SIG-M5 treated with dmso at 0.1 percent for 504 hours (cell line): ENCODE data around the gene ZNF385B.
"Not testable (repeated sequence)": the region's sequence is repeated elsewhere in the genome, so short reads cannot be mapped to it uniquely, and the experiment has no call there.

Experiments used
- DNase-seq: peaks from one replicate; lab custom pipeline; 2025; ENCODE audit not compliant: unreplicated experiment; lab: John Stamatoyannopoulos, UW

ZNF385B gene

GRCh38 chr2:179512281-179513035 is 349.0 kb downstream of the ZNF385B start:
- DNase-seq, result no peak

DNA sequence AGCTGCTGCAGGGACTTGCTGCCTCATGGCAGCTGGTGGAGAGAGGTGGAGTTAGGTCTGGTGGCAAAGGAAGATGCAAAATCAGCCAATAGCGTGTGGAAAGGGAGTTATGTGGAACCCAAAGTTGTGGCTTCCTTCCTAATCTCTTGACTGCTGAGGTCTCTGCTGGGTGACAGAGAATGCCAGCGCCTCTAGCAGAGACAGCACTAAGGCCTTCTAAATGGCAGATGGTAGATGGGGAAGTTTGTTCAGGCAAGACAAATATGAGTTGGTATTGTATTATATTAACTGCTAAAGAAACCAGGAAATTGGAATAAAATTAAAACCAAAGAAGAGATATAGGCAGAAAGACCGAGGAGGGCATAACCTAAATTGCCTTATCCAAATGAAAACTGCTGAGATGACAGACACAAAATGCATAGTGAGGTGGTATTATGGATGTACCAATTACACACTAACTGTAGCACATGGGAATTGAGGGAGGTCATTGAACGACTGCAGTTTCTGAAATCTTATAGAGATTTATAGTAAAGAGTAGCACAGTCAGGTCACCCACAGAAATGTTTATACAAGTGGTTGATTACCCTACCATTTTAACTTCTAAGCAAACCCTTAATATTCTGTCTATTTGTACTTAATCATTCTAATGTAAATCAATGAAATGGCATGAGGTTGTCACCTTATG is 350.2 kb downstream of the ZNF385B start:
- no peak for DNase-seq

DNA sequence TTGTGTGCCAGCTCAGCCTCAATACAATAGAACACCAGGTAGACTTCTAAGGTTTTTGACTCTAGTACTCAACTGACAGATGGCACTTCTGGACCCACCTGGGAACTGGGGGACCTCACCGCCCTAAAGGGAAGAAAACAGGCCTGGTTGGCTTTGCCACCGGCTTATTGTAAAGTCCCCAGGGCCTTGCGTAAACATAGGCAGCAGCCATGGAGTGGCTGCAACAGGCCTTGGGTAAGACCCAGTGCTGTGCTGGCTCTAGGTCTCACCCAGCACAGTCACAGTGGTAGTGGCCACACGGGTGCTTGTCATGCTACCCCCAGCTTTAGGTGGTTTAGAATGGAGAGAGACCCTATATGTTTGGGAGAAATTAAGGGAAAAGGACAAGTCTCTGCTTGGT is 366.1 kb downstream of the ZNF385B start:
- no peak for DNase-seq

GRCh38 chr2:179488563-179488962 is 372.8 kb downstream of the ZNF385B start:
- no peak for DNase-seq

- no peak for DNase-seq
These were observed 374.2 kb downstream of the ZNF385B start for GRCh38 chr2:179487010-179487731.

DNA sequence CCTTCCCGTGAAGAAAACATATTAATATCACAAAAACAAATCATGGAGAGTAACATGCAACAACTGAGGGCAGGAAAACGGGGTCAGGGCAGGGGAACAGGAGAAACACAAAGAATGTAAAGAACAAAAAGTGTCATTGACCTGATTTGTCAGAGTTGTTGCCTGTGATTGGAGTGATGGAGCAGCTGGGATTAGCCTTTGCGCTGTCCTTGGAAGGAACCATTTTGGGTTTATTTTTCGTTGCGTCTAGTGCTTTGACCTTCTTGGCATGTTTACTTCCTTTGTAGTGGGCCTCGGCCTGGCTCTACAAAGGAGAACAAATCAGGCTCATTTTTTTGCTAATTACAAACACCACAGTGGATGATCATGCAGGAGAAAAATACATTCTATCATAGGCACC is 378.3 kb downstream of the ZNF385B start:
- no peak for DNase-seq

DNA sequence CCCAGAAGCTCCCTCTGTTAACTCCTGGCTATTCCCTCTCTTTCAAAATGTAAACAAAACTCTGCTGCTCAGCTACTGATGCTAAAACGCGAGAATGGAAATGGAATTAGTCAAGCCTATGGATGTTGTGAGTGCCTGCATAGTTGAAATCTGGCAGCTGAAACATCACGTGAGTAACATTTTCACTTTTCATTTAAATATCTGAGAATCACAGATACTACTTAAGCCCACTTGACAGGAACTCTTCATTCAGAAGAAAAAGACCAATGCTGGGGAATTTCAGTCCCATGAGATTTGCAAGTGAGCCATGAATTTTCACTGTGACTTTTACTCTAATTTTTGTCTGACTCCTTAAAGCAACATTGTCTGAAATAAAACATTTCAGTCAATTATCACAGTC is 381.5 kb downstream of the ZNF385B start:
- no peak for DNase-seq

GRCh38 chr2:179478771-179479170 is 382.6 kb downstream of the ZNF385B start:
- no peak for DNase-seq

DNA sequence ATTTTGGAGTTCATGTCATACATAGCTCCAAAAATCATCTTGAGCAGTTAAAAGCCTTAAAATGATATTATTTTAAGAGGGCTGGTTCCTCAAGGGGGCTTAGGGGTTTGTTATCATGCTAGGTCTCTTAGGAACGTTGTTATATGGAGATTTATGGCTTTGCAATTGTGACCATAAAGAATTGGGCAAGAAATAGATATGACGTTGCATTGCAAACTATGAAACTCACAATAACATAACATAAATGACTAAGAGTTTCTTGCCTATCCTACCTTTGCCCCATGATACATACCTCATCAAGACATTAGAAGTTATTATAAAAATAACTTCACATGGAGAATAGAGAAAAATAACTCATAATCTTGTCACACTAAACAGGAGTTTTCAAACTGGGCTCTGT is 390.4 kb downstream of the ZNF385B start:
- no peak for DNase-seq

DNA sequence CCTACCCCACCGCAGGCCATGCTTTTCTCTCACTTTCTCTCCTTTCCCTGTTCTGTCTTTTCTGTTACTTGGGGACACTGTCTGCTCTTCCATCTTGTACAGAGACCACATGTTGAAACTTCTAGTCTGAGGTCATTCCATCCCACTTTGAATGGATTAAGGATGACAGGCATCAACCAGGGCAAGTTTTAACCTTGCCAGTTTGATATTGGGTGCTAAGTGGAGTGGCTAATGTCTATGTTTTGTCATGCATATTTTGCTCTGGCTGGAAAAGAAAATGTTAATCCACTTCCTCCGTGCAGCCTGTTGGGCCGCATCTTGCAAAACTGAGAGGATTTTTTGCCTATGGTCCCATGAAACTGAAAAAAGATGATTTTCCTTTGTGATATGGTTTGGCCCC is 391.3 kb downstream of the ZNF385B start:
- no peak for DNase-seq

- DNase-seq, result no peak
These were observed 393.5 kb downstream of the ZNF385B start for GRCh38 chr2:179467960-179468359.

GRCh38 chr2:179467111-179467510 is 394.3 kb downstream of the ZNF385B start:
- DNase-seq, result no peak

- DNase-seq, result no peak
These were observed 400.0 kb downstream of the ZNF385B start for GRCh38 chr2:179461420-179461819.

- no peak for DNase-seq
These were observed 401.1 kb downstream of the ZNF385B start for GRCh38 chr2:179460181-179460929.

GRCh38 chr2:179458113-179458512 is 403.3 kb downstream of the ZNF385B start:
- not testable (repeated sequence) for DNase-seq

DNA sequence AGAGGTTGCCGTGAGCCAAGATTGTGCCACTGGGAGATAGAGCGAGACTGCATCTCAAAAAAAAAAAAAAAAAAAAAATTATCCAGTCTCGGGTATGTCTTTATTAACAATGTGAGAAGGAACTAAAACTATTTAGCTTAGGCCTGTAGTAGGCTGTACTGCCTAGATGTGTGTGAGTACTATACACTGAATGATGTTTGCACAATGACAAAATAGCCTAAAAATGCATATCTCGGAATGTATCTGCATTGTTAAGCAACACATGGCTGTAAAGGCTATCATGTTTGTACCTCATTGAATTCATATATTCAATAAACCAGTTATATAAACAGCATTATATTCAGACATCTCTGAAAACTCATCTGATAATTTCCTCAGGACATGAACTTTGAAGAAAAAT is 405.6 kb downstream of the ZNF385B start:
- no peak for DNase-seq

GRCh38 chr2:179455172-179455524 is 406.3 kb downstream of the ZNF385B start:
- DNase-seq, result no peak

GRCh38 chr2:179454443-179455171 is 406.8 kb downstream of the ZNF385B start:
- no peak for DNase-seq

- no peak for DNase-seq
These were observed 412.4 kb downstream of the ZNF385B start for GRCh38 chr2:179449010-179449409.

DNA sequence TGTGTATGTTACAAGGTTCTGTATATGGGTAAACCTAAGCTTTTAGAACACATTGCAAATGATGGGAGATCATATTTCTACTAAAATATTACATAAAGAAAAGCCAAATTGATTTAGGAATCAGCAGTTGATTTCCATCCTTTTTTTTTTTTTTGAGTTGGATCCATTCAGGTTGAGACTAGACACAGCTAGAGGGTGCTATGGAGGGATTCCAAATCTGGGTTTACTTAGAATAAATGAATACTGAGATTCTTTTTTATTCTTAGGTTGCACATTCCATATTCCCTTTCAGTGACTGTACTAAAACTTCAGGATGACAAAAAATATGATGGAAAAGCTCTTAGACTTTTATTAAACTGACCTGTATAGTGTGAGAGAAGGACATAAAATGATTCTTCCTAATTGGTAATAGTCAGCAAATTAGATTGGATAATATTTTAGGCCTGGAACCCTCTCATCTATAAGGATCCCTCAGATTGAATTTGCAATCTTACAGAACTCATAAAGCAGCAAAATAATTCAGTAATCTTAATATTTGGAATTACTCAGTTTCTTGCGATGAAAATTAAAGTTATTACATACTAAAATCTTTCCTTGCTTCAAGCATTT is 413.5 kb downstream of the ZNF385B start:
- DNase-seq, result no peak
